GM21423 (cell line): ENCODE results near the gene CNTN4.

Experiments
- ATAC-seq: cut with Tn5 transposase; IDR thresholded peaks from one replicate; pipeline ENCODE4 v1.9.1; 2021; ENCODE audit warnings: mild to moderate bottlenecking, moderate library complexity; ENCODE audit not compliant: unreplicated experiment

Gene CNTN4

GRCh38 chr3:3015185-3016089 lies 916.8 kb downstream of the CNTN4 start:
- ATAC-seq = peak; percentile 76

- ATAC-seq = no peak
Observed at GRCh38 chr3:3016226-3016625, 917.6 kb downstream of the CNTN4 start.

DNA sequence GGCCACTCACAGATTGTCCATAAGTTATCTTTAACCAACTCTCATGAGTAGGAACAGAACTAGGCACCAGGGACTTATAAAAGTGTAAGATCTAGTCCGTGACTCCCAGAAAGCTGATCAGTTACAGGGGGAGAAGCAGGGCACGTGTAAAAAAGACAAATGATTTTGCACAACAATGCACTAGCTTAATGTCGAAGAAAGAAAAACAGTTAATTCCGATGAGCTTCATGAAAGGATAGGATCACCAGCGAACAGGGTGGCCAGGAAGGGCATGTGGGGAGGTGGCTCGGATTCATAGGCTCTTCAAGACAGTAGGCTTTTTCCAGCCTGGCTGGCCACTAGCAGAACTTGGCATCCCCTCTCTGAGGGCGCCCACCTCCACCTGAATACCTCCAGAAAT lies 921.5 kb downstream of the CNTN4 start:
- ATAC-seq = no peak

DNA sequence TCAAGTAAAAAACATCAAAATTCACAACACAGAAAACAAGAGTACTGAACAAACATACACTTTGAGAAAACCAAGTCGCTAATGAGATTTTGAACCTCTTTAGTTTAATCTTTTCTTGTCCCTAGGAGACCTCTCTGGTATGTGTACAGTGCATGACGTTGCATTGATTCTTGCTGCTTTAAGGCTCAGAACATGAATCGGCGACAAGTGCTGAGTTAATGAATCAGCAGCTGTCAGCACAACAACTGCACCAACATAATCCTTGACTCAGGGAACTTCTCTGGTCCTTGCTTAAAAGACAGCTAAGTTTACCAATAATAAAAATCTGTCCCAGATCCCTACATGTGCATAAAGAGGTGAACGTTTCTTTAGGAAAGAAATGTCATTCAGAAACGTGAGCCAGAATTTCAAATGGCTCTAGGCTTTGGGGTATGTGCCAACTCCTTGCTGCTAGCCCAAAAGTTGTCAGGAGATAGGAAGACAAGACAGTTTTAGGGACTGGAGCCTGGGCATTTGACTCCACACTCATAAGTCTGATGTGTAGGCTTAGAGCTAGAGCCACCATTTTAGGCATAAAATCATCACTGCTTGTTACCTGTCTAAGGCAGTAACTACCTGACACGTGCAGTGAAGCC lies 924.6 kb downstream of the CNTN4 start:
- ATAC-seq = no peak

- ATAC-seq = peak; percentile 97
Observed at GRCh38 chr3:3027976-3028567, 929.4 kb downstream of the CNTN4 start.

GRCh38 chr3:3031326-3031725 lies 932.7 kb downstream of the CNTN4 start:
- no peak for ATAC-seq

DNA sequence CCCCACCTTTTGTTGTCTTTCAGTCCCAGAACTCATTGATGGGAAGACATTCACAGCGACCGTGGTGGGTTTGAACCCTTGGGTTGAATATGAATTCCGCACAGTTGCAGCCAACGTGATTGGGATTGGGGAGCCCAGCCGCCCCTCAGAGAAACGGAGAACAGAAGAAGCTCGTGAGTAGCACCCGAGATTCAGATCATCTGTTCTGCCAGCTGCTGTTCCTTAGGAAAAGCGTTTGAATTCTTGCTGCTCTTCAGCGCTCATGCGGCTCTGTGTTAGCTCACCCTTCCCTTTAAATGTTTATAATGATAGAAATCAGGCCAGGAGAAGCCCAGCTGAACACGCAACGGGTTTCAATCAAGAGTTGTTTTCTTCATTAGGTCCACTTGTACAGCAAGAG lies 938.5 kb downstream of the CNTN4 start:
- ATAC-seq = no peak

DNA sequence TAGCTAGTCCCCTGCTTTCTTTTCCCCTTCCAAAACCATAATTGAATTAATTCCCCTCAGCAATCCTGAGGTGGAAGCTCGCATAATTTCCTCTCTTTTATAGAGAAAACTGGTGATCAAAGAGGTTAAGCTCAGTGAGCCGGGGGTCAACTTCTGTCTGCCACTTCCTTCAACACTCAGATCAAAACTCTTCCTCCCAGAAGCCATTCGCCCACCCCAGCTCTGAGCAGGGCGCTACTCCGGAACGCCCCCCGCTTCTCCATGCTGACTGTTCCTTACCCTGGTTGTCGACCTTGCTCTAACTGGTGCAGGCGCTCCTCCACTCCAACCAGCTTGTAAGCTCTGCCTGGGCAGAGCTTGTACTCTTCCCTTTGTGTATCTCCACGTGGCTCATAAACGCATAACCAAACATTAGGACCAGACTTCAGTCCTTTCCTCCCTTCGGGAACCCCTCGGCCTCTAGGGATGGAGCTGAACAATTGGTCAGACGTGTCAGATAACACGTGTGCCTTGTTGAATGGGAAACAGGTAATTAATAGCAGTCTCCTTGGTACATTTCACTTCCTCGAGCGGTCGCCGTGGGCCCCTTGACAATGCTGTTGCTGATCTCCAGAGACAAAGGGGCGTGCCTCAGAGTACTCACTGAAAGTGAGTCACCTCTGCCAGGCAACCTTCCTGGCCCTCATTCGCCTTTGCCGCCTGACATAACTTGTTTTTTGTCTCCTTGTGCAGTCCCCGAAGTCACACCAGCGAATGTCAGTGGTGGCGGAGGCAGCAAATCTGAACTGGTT lies 939.7 kb downstream of the CNTN4 start:
- ATAC-seq = peak; percentile 64

GRCh38 chr3:3053974-3054373 lies 955.3 kb downstream of the CNTN4 start:
- ATAC-seq = no peak

- no peak for ATAC-seq
Observed at GRCh38 chr3:3059645-3060044, 961.0 kb downstream of the CNTN4 start.

DNA sequence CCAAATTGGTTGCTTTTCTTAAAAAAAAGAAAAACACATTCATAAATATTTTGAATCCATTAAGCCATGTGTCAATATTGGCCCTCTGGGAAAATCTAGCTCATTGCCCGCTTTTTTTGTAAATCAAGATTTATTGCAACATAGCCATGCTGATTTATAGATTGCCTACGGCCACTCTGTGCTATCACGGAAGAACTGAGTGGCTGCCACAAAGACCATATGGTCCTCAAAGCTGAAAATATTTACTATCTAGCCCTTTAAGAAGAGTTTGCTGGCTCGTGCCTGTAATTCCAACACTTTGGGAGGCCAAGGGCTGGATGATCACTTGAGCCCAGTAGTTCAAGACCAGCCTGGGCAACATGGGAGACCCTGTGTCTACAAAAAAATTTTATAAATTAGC lies 965.6 kb downstream of the CNTN4 start:
- no peak for ATAC-seq

DNA sequence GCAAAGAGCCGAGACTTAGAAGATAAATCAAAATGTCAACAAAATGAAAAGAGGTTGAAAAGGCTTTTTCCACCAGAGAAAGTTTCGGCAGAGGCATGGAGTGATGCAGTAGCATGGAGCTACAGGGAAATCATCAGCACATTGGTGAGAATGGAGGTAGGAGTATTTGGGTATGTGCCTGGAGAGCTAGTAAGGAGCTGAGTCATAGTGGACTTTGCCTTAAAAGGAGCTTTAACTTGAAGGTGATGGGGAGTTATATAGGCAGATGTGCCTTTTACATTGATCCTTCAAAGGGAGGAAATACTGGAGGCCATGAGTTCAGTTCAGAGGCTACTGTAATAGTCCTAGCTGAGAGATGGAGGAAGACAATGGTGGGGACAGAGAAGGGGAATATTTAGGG lies 967.2 kb downstream of the CNTN4 start:
- ATAC-seq = no peak

DNA sequence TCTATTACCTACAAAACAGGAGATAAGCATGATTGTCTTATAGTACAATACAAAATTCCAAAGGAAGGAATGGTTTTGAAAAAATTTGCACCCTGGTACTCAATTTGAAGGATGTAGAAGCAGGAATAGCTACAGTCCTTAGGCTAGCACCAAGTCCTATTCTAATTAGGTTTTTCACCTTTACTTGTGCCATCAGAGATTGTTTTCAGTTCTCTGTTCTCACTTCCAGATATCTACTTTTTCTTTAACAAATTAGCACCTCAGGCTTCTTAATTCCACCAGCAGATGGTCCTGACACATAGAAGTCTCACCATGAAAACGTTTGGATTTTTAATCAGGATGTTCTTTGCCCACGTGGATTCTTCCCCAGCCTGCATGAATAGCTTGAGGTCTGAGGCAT lies 967.7 kb downstream of the CNTN4 start:
- peak; percentile 65 for ATAC-seq

DNA sequence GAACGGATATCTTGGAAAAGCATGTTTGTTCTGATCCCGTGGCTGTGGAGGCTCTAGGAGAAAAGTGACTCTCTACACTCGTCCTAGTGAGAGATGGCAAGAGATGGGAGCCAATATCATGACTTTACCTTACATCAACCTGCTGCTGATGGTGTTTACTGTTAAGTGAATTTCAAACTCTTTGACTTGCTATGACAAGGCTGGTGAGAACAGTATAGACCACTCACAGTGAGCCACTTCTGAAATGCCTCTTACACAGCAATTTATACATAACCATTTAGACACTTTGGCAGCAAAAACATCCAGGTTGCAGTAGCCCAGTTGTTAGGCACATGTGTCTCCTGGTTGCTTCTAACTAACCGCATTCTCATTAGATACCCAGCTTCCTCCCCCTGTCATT lies 968.2 kb downstream of the CNTN4 start:
- no peak for ATAC-seq

DNA sequence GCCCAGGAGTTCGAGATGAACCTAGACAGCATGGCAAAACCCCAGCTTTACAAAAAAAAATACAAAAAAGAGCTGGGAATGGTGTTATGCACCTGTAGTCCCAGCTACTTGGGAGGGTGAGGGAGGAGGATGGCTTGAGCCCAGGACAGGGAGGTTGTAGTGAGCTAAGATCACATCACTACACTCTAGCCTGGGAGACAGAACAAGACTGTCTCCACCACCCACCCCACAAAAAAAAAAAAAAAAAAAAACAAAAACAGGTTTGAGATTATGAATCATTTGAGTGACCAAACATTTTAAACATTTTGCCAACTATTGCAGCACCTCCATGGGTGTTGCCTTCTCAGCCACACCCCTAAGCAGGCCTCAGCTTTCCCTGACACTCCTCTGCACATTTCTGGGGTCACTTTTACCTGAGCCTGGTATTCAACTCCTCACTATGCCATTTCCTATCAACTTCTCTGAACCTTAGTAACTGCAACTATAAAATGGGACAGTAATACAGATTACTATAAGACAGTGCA lies 969.8 kb downstream of the CNTN4 start:
- ATAC-seq = no peak

DNA sequence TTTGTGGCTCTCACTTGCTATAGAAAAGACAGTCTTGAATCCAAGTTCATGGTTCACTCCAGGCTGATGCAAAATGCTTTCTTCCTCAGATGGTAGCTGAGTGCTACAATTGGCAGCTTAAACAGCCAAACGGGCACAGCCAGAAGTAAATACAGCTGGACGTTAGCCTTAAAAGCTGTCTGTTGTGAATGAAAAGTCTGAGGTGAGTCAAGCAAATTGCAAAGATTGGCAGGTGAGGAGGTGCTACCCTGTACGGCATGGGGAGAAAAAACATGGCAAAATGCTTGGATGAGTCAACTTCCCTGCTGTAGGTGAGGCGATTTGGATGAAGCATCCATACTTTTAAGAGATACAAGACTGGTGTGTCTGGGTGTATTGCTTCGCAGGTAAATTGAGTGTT lies 971.1 kb downstream of the CNTN4 start:
- no peak for ATAC-seq

- ATAC-seq = no peak
Observed at GRCh38 chr3:3071136-3071535, 972.5 kb downstream of the CNTN4 start.

DNA sequence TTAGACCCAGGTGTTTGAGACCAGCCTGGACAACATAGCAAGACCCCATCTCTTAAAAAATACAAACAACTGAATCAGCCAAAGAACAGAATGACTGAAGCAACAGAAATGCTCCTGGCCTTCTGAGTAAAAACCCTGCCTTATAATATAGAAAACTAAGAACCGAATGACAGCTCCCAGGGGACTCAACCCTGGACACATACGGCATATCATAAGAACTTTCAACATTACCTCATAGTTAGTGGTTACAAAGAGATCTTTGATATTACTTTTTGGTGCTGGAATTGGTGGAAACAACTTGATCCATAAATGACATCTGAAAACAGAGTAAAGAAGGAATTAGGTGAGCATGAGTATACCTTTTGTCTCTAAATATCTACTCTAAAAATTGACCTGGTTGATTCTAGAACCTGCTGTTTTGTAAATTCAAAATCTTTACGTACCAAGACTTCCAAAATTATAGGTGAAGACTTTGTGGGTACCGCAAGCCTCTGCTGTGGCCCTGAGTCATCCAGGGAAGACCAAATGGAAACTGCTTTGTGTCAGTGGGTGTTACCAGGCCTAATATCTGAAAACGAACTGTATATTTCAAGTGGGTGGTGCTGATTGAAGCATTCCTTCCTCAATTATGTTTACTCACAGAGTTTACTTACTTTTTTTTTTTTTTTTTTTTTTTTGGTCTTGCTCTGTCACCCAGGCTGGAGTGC lies 976.0 kb downstream of the CNTN4 start:
- ATAC-seq = peak; percentile 57

DNA sequence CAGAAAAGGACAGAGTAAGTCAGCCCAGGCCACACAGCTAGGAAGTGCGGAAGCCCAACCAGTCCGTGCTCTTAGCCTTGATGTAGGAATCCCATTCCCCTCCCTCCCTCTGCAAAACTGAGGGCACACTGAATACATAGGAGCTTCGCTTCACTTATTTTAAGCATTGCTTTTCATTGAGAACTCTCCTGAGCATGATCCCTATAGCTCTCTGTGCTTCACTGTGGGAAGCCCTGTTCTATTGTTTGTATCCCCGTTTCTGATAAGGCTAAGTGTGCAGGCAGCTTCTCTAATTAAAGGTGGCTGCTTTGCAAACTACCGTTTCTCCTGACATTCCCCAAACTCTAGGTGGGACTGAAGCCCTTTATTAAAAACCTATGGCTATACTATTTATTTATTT lies 981.6 kb downstream of the CNTN4 start:
- ATAC-seq = no peak
